GM23338 (cell line): ENCODE measurements around the gene DDX25. TPM values are rescaled to one million over a fixed set of nuclear protein-coding genes. Genes with fewer than 3 reads are reported as not detected.

ENCODE experiments used
- ATAC-seq: fragments of 200-7000 bp; cut with Tn5 transposase; 3 replicates; pipeline ENCODE4 v1.9.1; 2020
- DNase-seq: peaks from one replicate; pipeline ENCODE4 v3.0.0-alpha.2; 2015; ENCODE audit warnings: low spot score
- H2AFZ ChIP-seq: fragments of 200-600 bp; sonication (generic); 2 replicates; pipeline ENCODE4 v1.8.0; 2016; ENCODE audit warnings: antibody characterized with exemption, mild to moderate bottlenecking, moderate library complexity
- H3F3A ChIP-seq: fragments of 200-600 bp; sonication (generic); replicated peaks from 2 replicates; pipeline ENCODE4 v1.8.0; 2017; ENCODE audit warnings: antibody characterized with exemption, mixed run types, low read depth
- H3K27ac ChIP-seq: fragments of 200-600 bp; sonication (generic); 2 replicates; pipeline ENCODE4 v1.6.1; 2016; ENCODE audit warnings: low read depth
- H3K27me3 ChIP-seq: fragments of 200-600 bp; sonication (generic); 2 replicates; pipeline ENCODE4 v1.8.0; 2016; ENCODE audit warnings: mild to moderate bottlenecking, mixed run types, moderate library complexity; ENCODE audit not compliant: insufficient read depth
- H3K36me3 ChIP-seq: fragments of 200-600 bp; sonication (generic); 2 replicates; pipeline ENCODE4 v1.8.0; 2016; ENCODE audit warnings: mild to moderate bottlenecking; ENCODE audit not compliant: insufficient read depth
- H3K4me1 ChIP-seq: fragments of 200-600 bp; sonication (generic); 2 replicates; pipeline ENCODE4 v1.8.0; 2016; ENCODE audit warnings: mild to moderate bottlenecking, moderate library complexity; ENCODE audit not compliant: insufficient read depth
- H3K4me2 ChIP-seq: fragments of 200-600 bp; sonication (generic); 2 replicates; pipeline ENCODE4 v1.7.1; 2017; ENCODE audit warnings: mixed run types
- H3K4me3 ChIP-seq: fragments of 200-600 bp; sonication (generic); 2 replicates; pipeline ENCODE4 v1.6.1; 2016; ENCODE audit warnings: mixed run types
- H3K79me2 ChIP-seq: fragments of 200-600 bp; sonication (generic); replicated peaks from 2 replicates; pipeline ENCODE4 v1.8.0; 2017; ENCODE audit warnings: mild to moderate bottlenecking; ENCODE audit not compliant: insufficient read depth
- H3K9me2 ChIP-seq: fragments of 200-600 bp; sonication (generic); 2 replicates; pipeline ENCODE4 v1.8.0; 2017; ENCODE audit not compliant: insufficient read depth
- H4K20me1 ChIP-seq: fragments of 200-600 bp; sonication (generic); replicated peaks from 2 replicates; pipeline ENCODE4 v1.8.0; 2017; ENCODE audit warnings: mild to moderate bottlenecking; ENCODE audit not compliant: insufficient read depth
- H3K27ac Mint-ChIP-seq: 2 replicates; pipeline ENCODE4 v1.8.0; 2020; ENCODE audit warnings: inconsistent platforms, mild to moderate bottlenecking, moderate library complexity, mixed read lengths
- H3K27me3 Mint-ChIP-seq: 3 replicates; pipeline ENCODE4 v1.8.0; 2022; ENCODE audit warnings: low read depth, mild to moderate bottlenecking, moderate library complexity, mixed read lengths, inconsistent platforms; ENCODE audit not compliant: insufficient read depth, poor library complexity
- H3K36me3 Mint-ChIP-seq: 3 replicates; pipeline ENCODE4 v1.8.0; 2021; ENCODE audit warnings: low read depth, mild to moderate bottlenecking, inconsistent platforms, moderate library complexity, mixed read lengths
- H3K4me1 Mint-ChIP-seq: 3 replicates; pipeline ENCODE4 v1.8.0; 2020; ENCODE audit warnings: mild to moderate bottlenecking, inconsistent platforms, mixed read lengths
- H3K4me3 Mint-ChIP-seq: 3 replicates; pipeline ENCODE4 v1.8.0; 2021; ENCODE audit warnings: moderate library complexity, mild to moderate bottlenecking, inconsistent platforms, mixed read lengths
- H3K9me3 Mint-ChIP-seq: 3 replicates; pipeline ENCODE4 v1.8.0; 2020; ENCODE audit warnings: moderate library complexity, mild to moderate bottlenecking, inconsistent platforms, mixed read lengths
- CREB1 ChIP-seq: fragments of 250-450 bp; sonication (Bioruptor Pico); IDR thresholded peaks from 2 replicates; pipeline ENCODE4 v1.5.0; 2020; ENCODE audit warnings: low read depth, mild to moderate bottlenecking, moderate library complexity
- ETS1 ChIP-seq: IDR thresholded peaks from 2 replicates; pipeline ENCODE4 v1.6.1; 2016; ENCODE audit warnings: antibody characterized with exemption
- EZH2 ChIP-seq: fragments of 200-600 bp; sonication (generic); IDR thresholded peaks from one replicate; pipeline ENCODE4 v1.8.0; 2017; ENCODE audit warnings: antibody characterized with exemption, mild to moderate bottlenecking, low read depth; ENCODE audit not compliant: unreplicated experiment
- EZH2phosphoT487 ChIP-seq: fragments of 200-600 bp; sonication (generic); IDR thresholded peaks from one replicate; pipeline ENCODE4 v1.8.1; 2018; ENCODE audit warnings: antibody characterized with exemption; ENCODE audit not compliant: unreplicated experiment
- JUNB ChIP-seq: IDR thresholded peaks from one replicate; pipeline ENCODE4 v1.6.1; 2016; ENCODE audit warnings: antibody characterized with exemption; ENCODE audit not compliant: unreplicated experiment
- NANOG ChIP-seq: IDR thresholded peaks from 2 replicates; pipeline ENCODE4 v1.6.1; 2016; ENCODE audit warnings: antibody characterized with exemption, borderline replicate concordance
- POLR2AphosphoS5 ChIP-seq: IDR thresholded peaks from 2 replicates; pipeline ENCODE4 v1.6.1; 2016; ENCODE audit warnings: antibody characterized with exemption, low read depth
- STAT1 ChIP-seq: IDR thresholded peaks from one replicate; pipeline ENCODE4 v1.6.1; 2016; ENCODE audit warnings: antibody characterized with exemption; ENCODE audit not compliant: unreplicated experiment
- ZNF114 ChIP-seq: fragments of 250-450 bp; sonication (Bioruptor Pico); IDR thresholded peaks from 2 replicates; pipeline ENCODE4 v1.5.0; 2020; ENCODE audit warnings: mild to moderate bottlenecking, moderate library complexity
- polyA plus RNA-seq: library from polyadenylated mRNA; unstranded; fragments of >200 nt; fragmentation: Nextera tagmentation; extraction: Ambion mirVana; gene quantifications from 2 replicates; pipeline ENCODE4 v1.2.1, GENCODE V29; 2016
- total RNA-seq: library from RNA; depleted of rRNA; stranded (reverse); fragments of >200 nt; shearing (Covaris generic); gene quantifications from 2 replicates; pipeline ENCODE4 v1.2.3, GENCODE V29; 2014
- TF ChIP-seq, protein P1 (sequence below), 2 experiments: fragments of 200-600 bp in 1 of 2; sonication (generic) in 1 of 2; conservative IDR thresholded peaks; 2 replicates each; pipeline versions ENCODE4 v1.5.1 to v1.6.1; 2016 to 2017; ENCODE audit warnings: antibody characterized with exemption in 2 of 2, low read depth in 2 of 2, mild to moderate bottlenecking in 2 of 2, moderate library complexity in 1 of 2

DDX25 gene
- total and polyA plus RNA-seq, 2 experiments from 2014 or later, result 20.6 to 23.6 TPM

DNA sequence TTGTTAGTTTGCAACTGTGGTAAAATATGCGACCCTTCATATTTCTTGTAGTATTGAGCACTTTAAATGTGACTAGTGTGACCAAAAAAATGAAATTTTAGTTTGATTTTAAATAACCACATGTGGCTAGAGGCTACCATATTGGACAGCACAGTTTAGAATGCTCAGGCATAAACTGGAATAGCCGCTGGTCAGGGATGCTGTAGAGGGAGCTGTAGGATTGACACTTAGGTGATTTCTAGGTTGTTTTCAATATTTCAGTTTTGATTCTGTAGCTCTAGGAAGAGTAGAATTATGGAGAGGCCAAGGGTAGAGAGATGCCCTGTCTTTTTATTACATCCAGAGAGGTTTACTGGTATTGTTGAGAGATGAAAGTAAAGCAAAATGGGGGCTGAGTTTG lies 30.7 kb downstream of the DDX25 start:
- Mint-ChIP-seq H3K9me3 (no peaks in the 10 kb centered on the region), H3K36me3 (no peaks in the 10 kb centered on the region), H3K27ac (no peak overlapping the region), H3K4me1 (peaks cover 38% of the 10 kb centered on the region), H3K27me3 (peaks cover 6% of the 10 kb centered on the region), H3K4me3 (no peak overlapping the region)
- ATAC-seq (no peak), DNase-seq (no peak)
- Histone ChIP-seq H4K20me1 (no peaks in the 10 kb centered on the region), H3K27ac (no peak overlapping the region), H3F3A (no peaks in the 10 kb centered on the region), H2AFZ (no peak overlapping the region), H3K79me2 (no peaks in the 10 kb centered on the region), H3K4me3 (no peak overlapping the region), H3K9me2 (no peaks in the 10 kb centered on the region), H3K36me3 (no peaks in the 10 kb centered on the region), H3K27me3 (no peaks in the 10 kb centered on the region), H3K4me2 (no peak overlapping the region), H3K4me1 (peaks cover 10% of the 10 kb centered on the region)
- TF ChIP-seq, protein P1, sequence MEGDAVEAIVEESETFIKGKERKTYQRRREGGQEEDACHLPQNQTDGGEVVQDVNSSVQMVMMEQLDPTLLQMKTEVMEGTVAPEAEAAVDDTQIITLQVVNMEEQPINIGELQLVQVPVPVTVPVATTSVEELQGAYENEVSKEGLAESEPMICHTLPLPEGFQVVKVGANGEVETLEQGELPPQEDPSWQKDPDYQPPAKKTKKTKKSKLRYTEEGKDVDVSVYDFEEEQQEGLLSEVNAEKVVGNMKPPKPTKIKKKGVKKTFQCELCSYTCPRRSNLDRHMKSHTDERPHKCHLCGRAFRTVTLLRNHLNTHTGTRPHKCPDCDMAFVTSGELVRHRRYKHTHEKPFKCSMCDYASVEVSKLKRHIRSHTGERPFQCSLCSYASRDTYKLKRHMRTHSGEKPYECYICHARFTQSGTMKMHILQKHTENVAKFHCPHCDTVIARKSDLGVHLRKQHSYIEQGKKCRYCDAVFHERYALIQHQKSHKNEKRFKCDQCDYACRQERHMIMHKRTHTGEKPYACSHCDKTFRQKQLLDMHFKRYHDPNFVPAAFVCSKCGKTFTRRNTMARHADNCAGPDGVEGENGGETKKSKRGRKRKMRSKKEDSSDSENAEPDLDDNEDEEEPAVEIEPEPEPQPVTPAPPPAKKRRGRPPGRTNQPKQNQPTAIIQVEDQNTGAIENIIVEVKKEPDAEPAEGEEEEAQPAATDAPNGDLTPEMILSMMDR (conservative IDR thresholded peaks at IDR 0.05; ENCODE audit: low read depth in 2 of 2), result 0 out of 4 replicates have a peak, but pooled peaks of 1 of the 2 experiments have one; percentile 17
- no peak for TF ChIP-seq ETS1

GRCh38 chr11:125935618-125936199 lies 31.4 kb downstream of the DDX25 start:
- no peak overlapping the region for H3K27ac ChIP-seq
- H3K36me3 ChIP-seq, result no peaks in the 10 kb centered on the region
- H3F3A ChIP-seq, result no peaks in the 10 kb centered on the region
- no peak overlapping the region for H3K4me3 ChIP-seq
- no peak overlapping the region for H3K4me2 ChIP-seq
- no peak overlapping the region for H3K4me3 Mint-ChIP-seq
- no peaks in the 10 kb centered on the region for H4K20me1 ChIP-seq
- TF ChIP-seq JUNB (no peak), CREB1 (no peak), POLR2AphosphoS5 (no peak), EZH2 (no peak), NANOG (no peak), ZNF114 (CRISPR knock-in tag) (no peak)
- peaks cover 35% of the 10 kb centered on the region for H3K4me1 Mint-ChIP-seq
- no peak for DNase-seq
- no peaks in the 10 kb centered on the region for H3K36me3 Mint-ChIP-seq
- no peak for ATAC-seq
- H3K27ac Mint-ChIP-seq, result no peak overlapping the region
- H3K4me1 ChIP-seq, result peaks cover 10% of the 10 kb centered on the region
- no peaks in the 10 kb centered on the region for H3K9me3 Mint-ChIP-seq
- no peaks in the 10 kb centered on the region for H3K9me2 ChIP-seq
- H3K79me2 ChIP-seq, result no peaks in the 10 kb centered on the region
- no peak overlapping the region; the same call in 1 of the 2 replicates for H2AFZ ChIP-seq
- peaks cover 10% of the 10 kb centered on the region for H3K27me3 Mint-ChIP-seq
- no peaks in the 10 kb centered on the region for H3K27me3 ChIP-seq

- no peak overlapping the region for H3K4me2 ChIP-seq
- H3K4me3 ChIP-seq, result no peak overlapping the region
- TF ChIP-seq, protein P1 (conservative IDR thresholded peaks at IDR 0.05; ENCODE audit: low read depth in 2 of 2), result no peak
- TF ChIP-seq CREB1 (no peak), EZH2phosphoT487 (no peak), EZH2 (no peak), JUNB (no peak), STAT1 (no peak), ETS1 (no peak)
Observed at GRCh38 chr11:125938418-125938817, 34.1 kb downstream of the DDX25 start.

More at GRCh38 chr11:125938418-125938817, 34.1 kb downstream of the DDX25 start:
- Histone ChIP-seq H3K9me2 (no peaks in the 10 kb centered on the region), H3K4me1 (peaks cover 20% of the 10 kb centered on the region), H3K79me2 (no peaks in the 10 kb centered on the region), H2AFZ (peak overlapping the region; percentile 72), H4K20me1 (no peaks in the 10 kb centered on the region), H3K27me3 (no peaks in the 10 kb centered on the region), H3K27ac (no peak overlapping the region), H3K36me3 (no peaks in the 10 kb centered on the region), H3F3A (no peaks in the 10 kb centered on the region)
- Mint-ChIP-seq H3K36me3 (no peaks in the 10 kb centered on the region), H3K27ac (no peak overlapping the region), H3K9me3 (no peaks in the 10 kb centered on the region; the same call in 2 of the 3 replicates), H3K27me3 (peaks cover 11% of the 10 kb centered on the region), H3K4me1 (peaks cover 29% of the 10 kb centered on the region), H3K4me3 (no peak overlapping the region)
- DNase-seq, result no peak
- no peak for ATAC-seq
